Karpas-422 (cell line): ENCODE data around the gene KRTAP13-2. TPM values are rescaled to one million over a fixed set of nuclear protein-coding genes. Genes with fewer than 3 reads are reported as not detected.

Experiments
- DNase-seq: peaks from one replicate; pipeline ENCODE4 v3.0.0-alpha.2; 2015
- H2AFZ ChIP-seq: fragments of 200-600 bp; sonication (generic); 2 replicates; pipeline ENCODE4 v1.6.1; 2014; ENCODE audit warnings: antibody characterized with exemption, low read length, mixed read lengths
- H3K27ac ChIP-seq: fragments of 200-600 bp; sonication (generic); 2 replicates; pipeline ENCODE4 v1.5.1; 2014; ENCODE audit warnings: mild to moderate bottlenecking, low read length, moderate library complexity
- H3K27me3 ChIP-seq: fragments of 200-600 bp; sonication (generic); 2 replicates; pipeline ENCODE4 v1.6.1; 2014; ENCODE audit warnings: low read length, mixed read lengths
- H3K36me3 ChIP-seq: fragments of 200-600 bp; sonication (generic); 2 replicates; pipeline ENCODE4 v1.6.1; 2014; ENCODE audit warnings: low read length, mixed read lengths; ENCODE audit not compliant: insufficient read depth
- H3K4me1 ChIP-seq: fragments of 200-600 bp; sonication (generic); 2 replicates; pipeline ENCODE4 v1.6.1; 2014; ENCODE audit warnings: mild to moderate bottlenecking, low read length, mixed read lengths
- H3K4me2 ChIP-seq: fragments of 200-600 bp; sonication (generic); 2 replicates; pipeline ENCODE4 v1.6.1; 2014; ENCODE audit warnings: low read length, low read depth, mild to moderate bottlenecking; ENCODE audit not compliant: poor library complexity, severe bottlenecking
- H3K4me3 ChIP-seq: fragments of 200-600 bp; sonication (generic); 2 replicates; pipeline ENCODE4 v1.5.1; 2014; ENCODE audit warnings: mild to moderate bottlenecking, antibody characterized with exemption, low read length, mixed read lengths
- H3K79me2 ChIP-seq: fragments of 200-600 bp; sonication (generic); 2 replicates; pipeline ENCODE4 v1.6.1; 2014; ENCODE audit warnings: mild to moderate bottlenecking, low read length, mixed read lengths
- H3K9ac ChIP-seq: fragments of 200-600 bp; sonication (generic); 2 replicates; pipeline ENCODE4 v1.6.0; 2014; ENCODE audit warnings: low read length
- H3K9me2 ChIP-seq: fragments of 200-600 bp; sonication (generic), shearing (Covaris generic); replicated peaks from 2 replicates; pipeline ENCODE4 v1.6.0; 2014; ENCODE audit warnings: mild to moderate bottlenecking, low read length, moderate library complexity; ENCODE audit not compliant: insufficient read depth
- H3K9me3 ChIP-seq: fragments of 300-700, 200-600 bp; sonication (generic); 2 replicates; pipeline ENCODE4 v1.6.1; 2014; ENCODE audit warnings: low read length, mixed read lengths
- H4K20me1 ChIP-seq: fragments of 200-600 bp; sonication (generic); 2 replicates; pipeline ENCODE4 v1.6.1; 2014; ENCODE audit warnings: mild to moderate bottlenecking, antibody characterized with exemption, low read length, low read depth; ENCODE audit not compliant: insufficient read depth
- small RNA-seq: library from RNA; depleted of rRNA; stranded (forward); fragments of <200 nt; gene quantifications from one replicate; pipeline ENCODE3, GENCODE V24; 2014
- total RNA-seq: library from RNA; depleted of rRNA; stranded (reverse); fragments of >200 nt; shearing (Covaris generic); gene quantifications from 2 replicates; pipeline ENCODE4 v1.2.3, GENCODE V29; 2014; ENCODE audit warnings: low replicate concordance; rRNA removed

KRTAP13-2 gene
- total RNA-seq, 1 experiment from 2014 or later = not detected

- H4K20me1 ChIP-seq = no peaks in the 10 kb centered on the region
- H3K9me3 ChIP-seq = no peaks in the 10 kb centered on the region
- H3K27ac ChIP-seq = no peak within 1 kb of the TSS
- H3K9me2 ChIP-seq = no peaks in the 10 kb centered on the region
- H3K79me2 ChIP-seq = no peaks in the 10 kb centered on the region
- H3K9ac ChIP-seq = no peak within 1 kb of the TSS
- no peaks in the 10 kb centered on the region for H3K36me3 ChIP-seq
- no peaks in the 10 kb centered on the region for H3K27me3 ChIP-seq
- no peak within 1 kb of the TSS for H2AFZ ChIP-seq
- H3K4me2 ChIP-seq = no peak within 1 kb of the TSS
- DNase-seq = no peak
- no peaks in the 10 kb centered on the region for H3K4me1 ChIP-seq
- no peak within 1 kb of the TSS for H3K4me3 ChIP-seq
These were observed 34.8 kb downstream of the KRTAP13-2 start, which contains the start of gene KRTAP27-1 for GRCh38 chr21:30337276-30337744. Gene KRTAP27-1, minus strand, starts transcription at chr21:30337694. Its CDS starts 26 bp downstream, at chr21:30337668.

GRCh38 chr21:30336596-30336995, 35.5 kb downstream of the KRTAP13-2 start:
- no peak overlapping the region for H3K4me2 ChIP-seq
- H3K4me3 ChIP-seq = no peak overlapping the region
- H3K27ac ChIP-seq = no peak overlapping the region
- H2AFZ ChIP-seq = no peak overlapping the region
- H3K27me3 ChIP-seq = no peaks in the 10 kb centered on the region
- no peaks in the 10 kb centered on the region for H3K36me3 ChIP-seq
- H4K20me1 ChIP-seq = no peaks in the 10 kb centered on the region
- DNase-seq = no peak
- no peaks in the 10 kb centered on the region for H3K4me1 ChIP-seq
- H3K9ac ChIP-seq = no peak overlapping the region
- H3K79me2 ChIP-seq = no peaks in the 10 kb centered on the region
- H3K9me2 ChIP-seq = no peaks in the 10 kb centered on the region
- no peaks in the 10 kb centered on the region for H3K9me3 ChIP-seq

GRCh38 chr21:30333736-30334135, 38.3 kb downstream of the KRTAP13-2 start:
- no peak for DNase-seq
- Histone ChIP-seq H3K4me3 (no peak overlapping the region), H3K9me2 (no peaks in the 10 kb centered on the region), H3K27me3 (no peaks in the 10 kb centered on the region), H4K20me1 (no peaks in the 10 kb centered on the region), H3K27ac (no peak overlapping the region), H3K79me2 (no peaks in the 10 kb centered on the region), H3K36me3 (no peaks in the 10 kb centered on the region), H3K9ac (no peak overlapping the region), H3K4me2 (no peak overlapping the region), H2AFZ (no peak overlapping the region), H3K9me3 (no peaks in the 10 kb centered on the region), H3K4me1 (no peaks in the 10 kb centered on the region)

GRCh38 chr21:30332681-30333080, 39.4 kb downstream of the KRTAP13-2 start:
- no peaks in the 10 kb centered on the region for H3K9me2 ChIP-seq
- no peaks in the 10 kb centered on the region for H3K79me2 ChIP-seq
- no peaks in the 10 kb centered on the region for H3K9me3 ChIP-seq
- no peak overlapping the region for H3K27ac ChIP-seq
- no peaks in the 10 kb centered on the region for H4K20me1 ChIP-seq
- DNase-seq = no peak
- H2AFZ ChIP-seq = no peak overlapping the region
- no peak overlapping the region for H3K9ac ChIP-seq
- no peaks in the 10 kb centered on the region for H3K4me1 ChIP-seq
- H3K36me3 ChIP-seq = no peaks in the 10 kb centered on the region
- H3K27me3 ChIP-seq = no peaks in the 10 kb centered on the region
- no peak overlapping the region for H3K4me2 ChIP-seq
- no peak overlapping the region for H3K4me3 ChIP-seq

- no peaks in the 10 kb centered on the region for H3K9me2 ChIP-seq
- no peaks in the 10 kb centered on the region for H4K20me1 ChIP-seq
- no peak for DNase-seq
- no peak overlapping the region for H3K9ac ChIP-seq
- no peak overlapping the region for H3K4me3 ChIP-seq
- no peak overlapping the region for H3K27ac ChIP-seq
- H3K9me3 ChIP-seq = no peaks in the 10 kb centered on the region; the same call in 1 of the 2 replicates
- H3K36me3 ChIP-seq = no peaks in the 10 kb centered on the region
- no peaks in the 10 kb centered on the region for H3K79me2 ChIP-seq
- H2AFZ ChIP-seq = no peak overlapping the region
- H3K4me2 ChIP-seq = no peak overlapping the region
- H3K4me1 ChIP-seq = no peaks in the 10 kb centered on the region
- no peaks in the 10 kb centered on the region for H3K27me3 ChIP-seq
These were observed 42.7 kb downstream of the KRTAP13-2 start for GRCh38 chr21:30329203-30329875.

GRCh38 chr21:30326390-30326789, 45.7 kb downstream of the KRTAP13-2 start:
- H2AFZ ChIP-seq = no peak overlapping the region
- no peaks in the 10 kb centered on the region for H3K36me3 ChIP-seq
- H3K27me3 ChIP-seq = no peaks in the 10 kb centered on the region
- H3K9ac ChIP-seq = no peak overlapping the region
- H3K9me2 ChIP-seq = no peaks in the 10 kb centered on the region
- no peak overlapping the region for H3K27ac ChIP-seq
- no peak overlapping the region for H3K4me3 ChIP-seq
- H3K9me3 ChIP-seq = no peaks in the 10 kb centered on the region; the same call in 1 of the 2 replicates
- DNase-seq = no peak
- H4K20me1 ChIP-seq = no peaks in the 10 kb centered on the region
- H3K4me2 ChIP-seq = no peak overlapping the region
- no peaks in the 10 kb centered on the region for H3K79me2 ChIP-seq
- no peaks in the 10 kb centered on the region for H3K4me1 ChIP-seq

Small RNAs within 50 kb of the gene (small RNA-seq; reads per million reads assigned to genes)
- gene KRTAP23-1 = not detected
- gene MIR4327 = not detected

Other genes with a start within 250 kb of the KRTAP13-2 start
- not detected in 2 replicates for gene CLDN17, start 205.5 kb downstream of the KRTAP13-2 start, total RNA-seq
- not detected in 2 replicates for gene CLDN8, start 156.2 kb downstream of the KRTAP13-2 start, total RNA-seq
- not detected in 2 replicates for gene KRTAP24-1, start 89.3 kb downstream of the KRTAP13-2 start, total RNA-seq
- not detected in 2 replicates for gene KRTAP25-1, start 82.8 kb downstream of the KRTAP13-2 start, total RNA-seq
- gene KRTAP26-1, start 52.0 kb downstream of the KRTAP13-2 start, total RNA-seq = not detected in 2 replicates
- not detected in 2 replicates for gene KRTAP27-1, start 34.6 kb downstream of the KRTAP13-2 start, total RNA-seq
- gene KRTAP23-1, start 23.7 kb downstream of the KRTAP13-2 start, total RNA-seq = not detected in 2 replicates
- not detected in 2 replicates for gene KRTAP13-1, start 23.8 kb upstream of the KRTAP13-2 start, total RNA-seq
- gene KRTAP13-3, start 53.7 kb upstream of the KRTAP13-2 start, total RNA-seq = not detected in 2 replicates
- gene KRTAP13-4, start 57.9 kb upstream of the KRTAP13-2 start, total RNA-seq = not detected in 2 replicates
- not detected in 2 replicates for gene KRTAP15-1, start 68.0 kb upstream of the KRTAP13-2 start, total RNA-seq
- not detected in 2 replicates for gene KRTAP19-1, start 108.1 kb upstream of the KRTAP13-2 start, total RNA-seq
- not detected in 2 replicates for gene KRTAP19-2, start 115.2 kb upstream of the KRTAP13-2 start, total RNA-seq
- not detected in 2 replicates for gene KRTAP19-3, start 119.7 kb upstream of the KRTAP13-2 start, total RNA-seq
- gene KRTAP19-4, start 124.9 kb upstream of the KRTAP13-2 start, total RNA-seq = not detected in 2 replicates
- gene KRTAP19-5, start 129.9 kb upstream of the KRTAP13-2 start, total RNA-seq = not detected in 2 replicates
- gene KRTAP19-6, start 169.6 kb upstream of the KRTAP13-2 start, total RNA-seq = not detected in 2 replicates
- gene KRTAP19-7, start 189.0 kb upstream of the KRTAP13-2 start, total RNA-seq = not detected in 2 replicates
- gene KRTAP22-2, start 218.1 kb upstream of the KRTAP13-2 start, total RNA-seq = not detected in 2 replicates
- not detected in 2 replicates for gene KRTAP6-3, start 220.2 kb upstream of the KRTAP13-2 start, total RNA-seq
- not detected in 2 replicates for gene KRTAP6-2, start 226.6 kb upstream of the KRTAP13-2 start, total RNA-seq
- gene KRTAP22-1, start 228.8 kb upstream of the KRTAP13-2 start, total RNA-seq = not detected in 2 replicates
- gene KRTAP6-1, start 241.7 kb upstream of the KRTAP13-2 start, total RNA-seq = not detected in 2 replicates
- gene KRTAP20-1, start 244.2 kb upstream of the KRTAP13-2 start, total RNA-seq = not detected in 2 replicates
- gene KRTAP20-4, start 248.4 kb upstream of the KRTAP13-2 start, total RNA-seq = not detected in 2 replicates